GM21526 (cell line): Measurements from ENCODE around the gene GPR132.
"Not testable (repeated sequence)": the region's sequence is repeated elsewhere in the genome, so short reads cannot be mapped to it uniquely, and the experiment has no call there.

Experiments used
- ATAC-seq: cut with Tn5 transposase; IDR thresholded peaks from one replicate; pipeline ENCODE4 v1.9.1; 2021; ENCODE audit warnings: moderate library complexity; ENCODE audit not compliant: unreplicated experiment, low FRiP score

GPR132 gene

DNA sequence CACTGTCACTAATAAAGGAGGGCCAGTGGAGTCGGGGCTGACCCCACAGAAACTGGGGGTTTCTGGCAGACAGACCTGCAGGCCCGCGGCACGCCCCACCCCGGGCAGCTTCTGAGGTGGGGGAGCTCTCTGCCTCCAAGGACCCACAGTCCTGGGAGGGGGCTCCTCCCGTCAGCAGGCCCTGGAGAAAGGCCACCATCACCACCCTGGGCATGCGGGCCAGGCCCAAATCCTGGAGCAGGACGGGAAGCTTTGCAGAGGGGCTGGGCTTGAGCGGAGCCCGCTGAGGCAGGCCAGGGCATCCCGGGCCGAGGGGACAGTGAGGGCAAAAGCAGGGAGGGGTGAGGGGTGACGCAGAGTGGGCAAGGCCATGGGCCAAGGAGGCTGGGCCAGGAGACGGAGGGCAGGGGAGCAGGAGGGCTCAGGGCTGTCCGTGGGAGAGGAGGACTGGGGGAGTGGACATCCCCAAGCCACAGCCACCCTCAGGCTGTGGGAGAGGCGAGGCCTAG is 11.1 kb upstream of the GPR132 start:
- no peak for ATAC-seq

DNA sequence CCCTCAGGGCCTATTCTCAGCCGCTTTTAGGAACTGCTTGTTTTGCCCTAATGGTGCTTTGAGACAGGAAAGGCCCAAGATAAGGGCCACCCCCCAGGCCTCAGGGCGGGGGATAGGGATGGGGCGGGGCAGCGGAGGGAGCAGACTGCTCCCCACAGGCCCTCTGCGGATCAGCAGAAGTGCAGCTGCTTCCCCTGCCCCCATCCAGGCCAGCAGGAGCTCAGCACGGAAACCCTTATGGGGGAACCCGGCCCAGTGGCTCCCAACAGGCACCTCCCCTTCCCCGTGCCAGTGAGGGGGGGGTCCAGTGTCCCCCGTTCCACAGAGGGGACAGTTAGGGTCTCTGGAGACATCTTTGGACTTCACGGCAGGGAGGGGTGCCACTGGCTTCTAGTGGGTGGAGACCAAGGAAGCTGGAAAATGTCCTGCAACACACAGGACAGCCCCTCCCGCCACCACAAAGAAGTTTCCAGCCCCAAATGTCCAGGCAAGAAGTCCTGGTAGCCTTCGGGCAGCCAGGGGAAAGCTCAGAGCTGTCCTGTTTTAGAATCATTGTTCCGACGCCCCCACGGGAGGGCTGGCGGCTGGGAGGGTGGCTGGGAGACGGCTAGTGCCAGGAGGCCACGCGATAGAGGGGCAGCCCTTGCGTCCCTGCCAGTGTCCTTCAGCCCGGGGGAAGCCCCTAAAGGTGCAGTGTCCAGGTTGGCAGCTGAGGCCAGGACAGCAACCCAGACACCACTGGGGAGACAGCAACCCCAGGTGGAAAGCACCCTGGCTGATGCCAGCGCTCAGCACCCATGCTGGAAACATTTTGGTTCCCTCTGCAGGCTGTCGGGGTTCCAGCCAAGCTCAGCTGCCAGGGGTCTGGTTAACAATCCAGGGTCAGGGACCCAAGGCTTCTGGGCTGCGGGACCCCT is 10.4 kb upstream of the GPR132 start:
- no peak for ATAC-seq

DNA sequence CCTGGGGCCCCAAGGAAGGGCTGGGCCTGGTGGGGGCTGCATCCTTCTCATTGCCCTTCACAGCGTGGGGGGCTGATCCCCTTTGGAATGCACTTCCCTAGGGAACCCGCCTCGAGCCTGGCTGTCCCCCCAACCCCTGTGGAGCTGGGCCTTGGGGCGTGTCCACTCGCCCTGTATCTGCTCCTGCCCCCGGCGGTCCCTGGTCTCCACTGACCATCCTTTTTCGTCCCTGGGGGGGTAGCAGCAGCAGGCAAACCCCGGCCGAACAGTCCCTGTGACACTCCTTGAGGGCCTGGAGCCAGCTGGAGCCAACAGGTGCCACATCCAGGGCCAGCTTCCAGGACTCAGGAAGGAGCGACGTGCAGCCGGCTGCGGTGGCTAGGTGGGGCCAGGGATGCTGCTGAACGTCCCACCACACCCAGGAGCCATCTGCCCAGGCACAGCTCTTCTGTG is 9.4 kb upstream of the GPR132 start:
- ATAC-seq = no peak

DNA sequence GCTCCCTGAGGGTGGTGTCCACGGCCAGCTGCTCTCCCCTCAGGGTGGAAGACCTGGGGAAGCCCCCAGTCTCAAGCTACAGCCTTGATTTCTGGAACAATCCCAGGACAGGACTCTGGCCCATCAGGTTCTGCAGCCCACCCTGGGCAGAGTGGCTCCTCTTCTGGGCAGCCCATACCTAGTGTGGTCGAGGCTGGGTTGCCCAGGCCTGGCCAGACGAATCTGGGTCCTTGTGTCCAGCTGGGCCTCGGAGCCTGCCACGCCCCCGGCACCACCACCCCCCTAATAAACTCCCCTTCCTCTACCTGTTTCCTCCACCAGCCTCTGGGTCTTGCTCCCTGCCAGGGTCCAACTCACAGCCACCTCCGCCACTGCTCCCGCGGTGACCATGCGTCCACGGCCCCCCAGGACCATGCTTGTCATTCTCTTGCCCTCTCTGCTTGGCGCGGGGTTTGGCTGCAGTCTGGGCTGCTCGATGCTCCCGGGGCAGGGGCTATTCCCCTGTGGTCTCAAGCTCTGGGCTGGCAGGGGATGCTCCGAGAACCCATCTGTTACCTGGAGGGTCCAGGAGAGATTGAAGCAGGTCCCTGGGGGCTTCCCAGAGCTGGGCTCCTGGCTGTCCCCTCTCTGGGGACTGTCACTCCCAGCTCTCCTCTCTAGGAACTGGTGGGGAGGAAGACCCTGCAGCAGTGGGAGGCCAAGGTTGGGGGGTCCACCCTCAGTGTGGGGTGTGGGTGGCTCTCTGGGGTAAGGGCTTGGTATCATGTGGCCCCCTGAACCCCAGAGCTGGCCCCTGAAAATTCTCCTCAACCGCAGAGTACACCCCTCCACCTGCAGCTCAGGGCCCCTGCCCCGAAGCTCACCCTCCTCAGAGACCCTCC is 8.7 kb upstream of the GPR132 start:
- ATAC-seq = no peak

GRCh38 chr14:105072892-105073719 is 7.9 kb upstream of the GPR132 start:
- no peak for ATAC-seq

DNA sequence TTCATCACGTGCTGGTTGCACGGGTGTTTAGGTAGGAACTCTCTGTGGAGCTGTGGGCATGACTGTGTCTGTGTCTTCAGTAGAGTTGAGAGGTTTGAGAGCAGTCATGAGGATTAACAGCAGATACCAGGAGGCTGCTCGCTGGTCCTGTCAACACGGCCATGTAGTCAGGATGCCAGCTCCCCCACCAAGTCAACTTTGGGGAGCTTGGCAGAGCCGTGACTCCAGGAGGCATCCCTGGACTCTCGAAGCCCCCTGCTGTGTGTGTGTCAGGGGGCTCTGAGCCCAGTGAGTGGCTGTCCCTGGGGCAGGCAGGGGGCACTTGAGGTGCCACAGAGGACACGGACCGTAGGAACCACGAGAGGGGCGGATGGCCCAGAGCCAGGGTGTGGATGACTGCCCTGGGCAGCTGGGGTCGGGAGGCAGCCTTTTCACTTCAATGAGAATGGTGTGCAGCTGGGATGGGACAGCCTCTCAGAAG is 7.2 kb upstream of the GPR132 start:
- ATAC-seq = no peak

DNA sequence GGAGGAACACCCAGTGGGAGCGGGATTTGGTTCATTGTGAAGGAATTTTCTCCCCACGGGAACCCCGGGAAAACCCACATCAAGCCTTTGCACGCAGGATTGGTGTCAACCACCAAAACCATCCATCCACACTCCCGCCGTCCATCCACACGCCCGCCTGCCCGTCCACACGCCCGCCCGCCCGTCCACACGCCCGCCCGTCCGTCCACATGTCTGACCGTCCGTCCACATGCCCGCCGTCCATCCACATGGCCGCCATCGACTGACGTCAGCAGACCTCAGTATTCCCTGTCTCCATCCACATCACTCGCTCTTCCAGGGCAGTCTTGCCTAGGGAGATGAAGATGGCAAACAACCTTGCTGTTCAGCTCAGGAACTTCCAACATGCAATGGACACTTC is 6.7 kb upstream of the GPR132 start:
- ATAC-seq = no peak

GRCh38 chr14:105071326-105071725 is 6.1 kb upstream of the GPR132 start:
- ATAC-seq = no peak

DNA sequence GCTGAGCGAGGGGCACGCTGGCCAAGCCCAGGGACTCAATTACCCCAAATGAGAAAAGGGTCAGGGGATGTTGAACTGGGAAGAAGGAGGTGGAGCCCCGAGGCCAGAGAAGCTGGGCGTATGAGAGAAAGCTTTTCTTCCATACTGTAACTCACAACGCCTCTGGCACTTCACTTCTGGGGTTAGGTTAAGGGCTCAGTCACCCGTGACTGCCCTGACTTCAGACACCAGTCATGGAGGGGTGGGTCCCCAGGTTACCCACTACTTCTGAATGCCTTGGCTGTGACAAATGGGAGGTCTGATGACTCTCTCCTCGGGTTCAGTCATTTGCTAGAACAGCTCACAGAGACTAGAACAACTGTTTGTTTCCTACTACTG is 5.5 kb upstream of the GPR132 start:
- ATAC-seq = no peak

GRCh38 chr14:105069871-105070759 is 4.9 kb upstream of the GPR132 start:
- ATAC-seq = peak; percentile 38

DNA sequence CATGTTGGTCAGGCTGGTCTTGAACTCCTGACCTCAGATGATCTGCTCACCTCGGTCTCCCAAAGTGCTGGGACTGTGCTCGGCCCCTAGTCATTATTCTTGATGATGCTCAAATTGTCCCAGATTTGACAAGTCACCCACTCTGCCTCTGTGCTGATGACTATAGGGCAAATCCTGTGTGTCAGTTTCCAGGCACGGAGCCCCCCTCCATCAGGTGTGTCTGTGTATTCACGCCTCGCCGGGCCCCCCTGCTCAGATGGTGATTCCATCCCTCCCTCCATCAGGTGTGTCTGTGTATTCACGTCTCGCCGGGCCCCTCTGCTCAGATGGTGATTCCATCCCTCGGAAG is 4.3 kb upstream of the GPR132 start:
- ATAC-seq = no peak

- no peak for ATAC-seq
Measured at GRCh38 chr14:105068818-105069217, 3.6 kb upstream of the GPR132 start.

GRCh38 chr14:105067969-105068301 is 2.7 kb upstream of the GPR132 start:
- no peak for ATAC-seq

- ATAC-seq = no peak
Measured at GRCh38 chr14:105067140-105067968, 2.1 kb upstream of the GPR132 start.

DNA sequence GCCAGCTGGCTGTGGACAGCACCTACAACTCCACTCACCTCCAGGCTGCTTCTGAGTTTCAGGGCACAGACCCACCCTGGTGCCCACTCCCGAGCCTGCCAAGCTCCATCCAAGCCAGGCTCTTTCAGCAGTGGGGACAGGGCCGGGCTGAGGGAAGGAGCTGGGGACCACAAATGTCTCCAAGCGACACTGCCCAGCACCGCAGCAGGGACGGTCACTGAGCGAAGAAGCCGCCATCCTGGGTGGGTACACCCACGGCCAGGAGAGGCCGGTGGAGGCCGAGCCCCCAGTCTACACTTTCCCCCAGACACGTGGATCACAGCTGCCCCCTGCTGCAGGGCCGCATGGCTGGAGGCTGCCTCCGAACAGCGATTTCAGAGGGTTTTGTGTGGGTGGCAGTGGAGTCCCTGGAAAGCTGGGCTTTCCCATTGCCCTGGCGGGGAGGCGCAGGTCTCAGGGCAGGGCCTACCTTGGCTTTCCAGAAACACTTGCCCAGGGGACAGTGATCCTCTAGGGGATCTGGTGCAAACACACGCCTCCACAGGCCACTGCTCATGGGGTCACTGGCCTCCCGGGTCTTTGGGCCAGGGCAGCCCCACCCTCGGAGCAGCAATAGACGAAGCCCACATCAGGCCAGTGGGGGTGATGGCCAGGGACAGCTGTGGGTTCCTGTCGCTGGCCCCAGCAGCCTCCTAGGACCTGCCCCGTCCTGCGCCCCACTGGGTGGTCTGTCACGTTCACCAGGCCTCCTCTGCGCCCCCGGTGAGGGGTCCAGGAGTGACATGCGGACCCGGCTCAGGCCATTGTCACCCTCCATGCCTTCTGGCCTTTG is 1.2 kb upstream of the GPR132 start:
- no peak for ATAC-seq

DNA sequence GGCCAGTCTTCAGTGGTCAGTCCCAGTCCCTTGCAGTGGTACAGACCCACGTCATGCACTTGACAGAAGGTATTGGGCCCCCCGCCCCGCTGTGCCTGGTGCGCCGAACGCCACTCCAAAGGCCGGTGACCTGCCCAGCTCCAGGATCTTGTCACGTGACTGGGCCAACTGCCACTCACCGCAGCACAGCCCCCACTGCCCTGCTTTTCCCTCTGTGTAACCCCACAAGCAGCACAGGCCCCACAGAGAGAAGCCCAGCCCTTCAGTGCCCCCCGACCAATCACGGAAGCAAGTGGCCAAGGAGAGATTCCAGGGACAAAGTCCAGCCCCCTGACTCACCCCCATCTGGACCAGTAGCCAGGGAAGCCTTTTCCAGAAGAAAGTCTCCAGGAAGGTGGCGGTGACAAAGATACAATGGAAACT is 498 bp downstream of the GPR132 start:
- ATAC-seq = no peak

DNA sequence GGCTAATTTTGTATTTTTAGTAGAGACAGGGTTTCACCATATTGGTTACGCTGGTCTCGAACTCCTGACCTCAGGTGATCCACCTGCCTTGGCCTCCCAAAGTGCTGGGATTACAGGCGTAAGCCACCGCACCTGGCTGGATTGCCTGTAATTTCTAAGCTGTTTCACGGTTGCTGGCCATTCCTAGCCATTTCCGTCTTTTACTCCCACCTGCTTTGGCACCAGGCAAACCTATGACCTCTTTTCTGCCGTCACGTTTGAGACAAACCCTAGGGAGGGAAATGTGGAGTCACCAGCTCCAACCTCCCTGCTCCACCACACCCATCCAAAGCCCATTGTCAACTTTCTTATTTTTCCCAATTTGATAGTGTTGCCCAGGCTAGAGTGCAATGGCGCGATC is 1.2 kb downstream of the GPR132 start:
- no peak for ATAC-seq

GRCh38 chr14:105063506-105063905 is 1.7 kb downstream of the GPR132 start:
- not testable (repeated sequence) for ATAC-seq
